HG03135 (cell line): ENCODE results near the gene SLC26A2.
"Not testable (repeated sequence)": the region's sequence is repeated elsewhere in the genome, so short reads cannot be mapped to it uniquely, and the experiment has no call there.

Experiments used
- ATAC-seq: cut with Tn5 transposase; IDR thresholded peaks from one replicate; pipeline ENCODE4 v1.9.1; 2021; ENCODE audit warnings: mild to moderate bottlenecking, moderate library complexity; ENCODE audit not compliant: unreplicated experiment

The SLC26A2 gene

GRCh38 chr5:149936700-149937091 lies 23.9 kb upstream of the SLC26A2 start:
- no peak for ATAC-seq

- no peak for ATAC-seq
These were observed 22.9 kb upstream of the SLC26A2 start for GRCh38 chr5:149937610-149938009.

- no peak for ATAC-seq
These were observed 22.3 kb upstream of the SLC26A2 start for GRCh38 chr5:149938279-149938678.

- ATAC-seq, result no peak
These were observed 21.7 kb upstream of the SLC26A2 start for GRCh38 chr5:149938791-149939358.

GRCh38 chr5:149939546-149939945 lies 21.0 kb upstream of the SLC26A2 start:
- no peak for ATAC-seq

GRCh38 chr5:149940077-149940574 lies 20.4 kb upstream of the SLC26A2 start:
- ATAC-seq, result no peak

- no peak for ATAC-seq
These were observed 19.5 kb upstream of the SLC26A2 start for GRCh38 chr5:149940941-149941644.

- ATAC-seq, result no peak
These were observed 18.8 kb upstream of the SLC26A2 start for GRCh38 chr5:149941795-149942194.

- no peak for ATAC-seq
These were observed 18.4 kb upstream of the SLC26A2 start for GRCh38 chr5:149942199-149942598.

GRCh38 chr5:149942741-149943169 lies 17.8 kb upstream of the SLC26A2 start:
- not testable (repeated sequence) for ATAC-seq

- ATAC-seq, result not testable (repeated sequence)
These were observed 17.2 kb upstream of the SLC26A2 start for GRCh38 chr5:149943177-149943949.

- ATAC-seq, result no peak
These were observed 15.9 kb upstream of the SLC26A2 start, which contains the start of gene PDE6A for GRCh38 chr5:149944666-149945065. Gene PDE6A (minus strand): TSS chr5:149944793. CDS start chr5:149944673, 120 bp downstream.

GRCh38 chr5:149946118-149946517 lies 14.4 kb upstream of the SLC26A2 start:
- ATAC-seq, result no peak

- ATAC-seq, result no peak
These were observed 11.6 kb upstream of the SLC26A2 start for GRCh38 chr5:149948993-149949392.

- no peak for ATAC-seq
These were observed 9.3 kb upstream of the SLC26A2 start for GRCh38 chr5:149951138-149951749.

- ATAC-seq, result no peak
These were observed 7.0 kb upstream of the SLC26A2 start for GRCh38 chr5:149953436-149954121.

GRCh38 chr5:149954798-149955197 lies 5.8 kb upstream of the SLC26A2 start:
- ATAC-seq, result no peak

GRCh38 chr5:149956685-149957084 lies 3.9 kb upstream of the SLC26A2 start:
- no peak for ATAC-seq

GRCh38 chr5:149957855-149958254 lies 2.7 kb upstream of the SLC26A2 start:
- ATAC-seq, result no peak

- ATAC-seq, result no peak
These were observed 937 bp upstream of the SLC26A2 start for GRCh38 chr5:149959406-149960236.
